Middle frontal gyrus (tissue), 1 donor: ENCODE measurements around the gene GPC5.
"Not testable (repeated sequence)": the region's sequence is repeated elsewhere in the genome, so short reads cannot be mapped to it uniquely, and the experiment has no call there.

Source experiments
- DNase-seq: peaks from one replicate; pipeline ENCODE4 v3.0.0-alpha.2; 2015; ENCODE audit warnings: low spot score; ENCODE audit errors: extremely low spot score

Gene GPC5

GRCh38 chr13:92823059-92823458, 1424.6 kb downstream of the GPC5 start:
- DNase-seq, result no peak

DNA sequence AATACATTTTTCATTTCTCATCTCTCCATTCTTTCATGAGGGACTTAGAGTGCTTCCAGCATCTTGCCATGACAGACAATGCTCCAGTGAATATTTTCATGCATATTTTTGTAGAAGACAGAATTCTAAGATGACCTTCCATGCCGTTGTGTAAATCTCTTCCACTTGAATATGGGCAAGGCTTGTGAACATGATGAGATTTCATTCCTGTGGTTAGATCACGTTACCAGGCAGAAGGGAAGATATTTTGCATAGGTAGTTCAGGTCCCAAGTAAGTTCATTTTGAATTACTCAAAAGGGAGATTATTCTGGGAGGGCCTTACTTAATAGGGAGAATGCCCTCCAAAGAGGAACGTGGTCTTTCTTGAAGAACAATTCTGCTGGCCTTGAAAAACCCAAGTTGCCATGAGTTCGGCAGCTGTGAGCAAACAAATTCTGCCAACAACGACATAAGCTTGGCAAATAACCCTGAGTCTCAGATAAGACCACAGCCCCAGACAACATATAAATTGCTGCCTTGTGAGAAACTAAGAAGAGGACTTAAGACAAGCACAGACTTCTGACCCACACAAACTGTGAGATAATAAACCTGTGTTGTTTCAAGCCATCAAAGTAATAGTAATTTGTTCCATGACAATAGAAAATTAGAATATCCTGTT, 1427.6 kb downstream of the GPC5 start:
- DNase-seq, result no peak

- no peak for DNase-seq
These were observed 1429.1 kb downstream of the GPC5 start for GRCh38 chr13:92827503-92827902.

- DNase-seq, result no peak
These were observed 1431.5 kb downstream of the GPC5 start for GRCh38 chr13:92829930-92830329.

DNA sequence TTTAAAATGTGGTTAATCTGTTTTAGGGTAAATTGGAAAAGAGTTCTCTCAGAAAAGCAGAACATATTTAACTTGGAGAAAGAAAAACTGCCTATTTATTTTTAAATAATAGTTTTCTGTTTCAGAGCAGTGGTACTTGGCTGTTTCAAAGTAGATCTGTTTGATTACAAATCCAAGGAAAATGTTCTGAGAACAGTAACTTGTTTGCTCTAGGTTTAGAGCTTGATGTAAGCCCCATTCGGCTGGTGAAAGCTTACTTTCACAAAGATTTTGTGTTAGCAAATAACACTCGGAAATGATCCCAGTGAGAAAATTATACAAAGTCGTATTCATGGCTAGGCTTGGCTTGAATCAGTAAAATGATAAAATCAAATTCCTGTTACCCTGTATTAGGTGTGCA, 1432.4 kb downstream of the GPC5 start:
- no peak for DNase-seq

DNA sequence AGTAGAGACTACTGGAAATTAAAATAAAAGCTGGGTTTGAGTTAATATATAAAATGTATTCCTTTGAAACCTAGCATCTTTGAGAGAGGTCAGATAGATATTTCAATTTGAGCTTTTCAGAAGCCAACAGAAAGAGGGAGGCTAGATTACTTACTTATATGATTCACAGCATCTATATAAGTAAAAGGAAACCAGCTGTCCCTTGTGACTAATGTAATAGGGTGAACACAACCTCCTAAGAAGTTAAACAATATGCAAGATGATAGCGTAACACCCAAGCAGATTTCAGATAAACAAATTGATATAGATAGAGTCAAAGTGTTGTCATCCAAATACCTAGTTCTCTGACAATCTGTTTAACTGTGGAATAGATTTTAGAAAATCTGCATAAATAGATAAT, 1434.7 kb downstream of the GPC5 start:
- no peak for DNase-seq

DNA sequence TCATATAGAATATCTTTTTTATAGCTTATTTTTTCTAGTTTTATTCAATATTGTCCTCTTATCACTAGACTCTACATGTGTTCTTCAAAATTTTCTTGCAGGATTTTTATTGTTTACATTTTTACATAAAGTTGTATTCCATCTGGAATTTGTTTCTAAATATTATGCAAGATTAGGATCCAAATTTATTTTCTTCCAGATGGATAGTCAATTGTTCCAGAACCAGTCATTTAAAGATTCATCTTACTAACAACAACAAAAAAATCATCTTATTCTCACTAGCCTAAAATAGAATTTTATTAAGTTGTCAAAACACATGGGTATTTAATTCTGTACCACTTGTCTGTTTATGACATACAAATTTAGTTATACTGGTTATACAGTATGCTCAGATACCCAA, 1437.8 kb downstream of the GPC5 start:
- no peak for DNase-seq

GRCh38 chr13:92838786-92839185, 1440.4 kb downstream of the GPC5 start:
- DNase-seq, result no peak

- no peak for DNase-seq
These were observed 1443.7 kb downstream of the GPC5 start for GRCh38 chr13:92842145-92842544.

DNA sequence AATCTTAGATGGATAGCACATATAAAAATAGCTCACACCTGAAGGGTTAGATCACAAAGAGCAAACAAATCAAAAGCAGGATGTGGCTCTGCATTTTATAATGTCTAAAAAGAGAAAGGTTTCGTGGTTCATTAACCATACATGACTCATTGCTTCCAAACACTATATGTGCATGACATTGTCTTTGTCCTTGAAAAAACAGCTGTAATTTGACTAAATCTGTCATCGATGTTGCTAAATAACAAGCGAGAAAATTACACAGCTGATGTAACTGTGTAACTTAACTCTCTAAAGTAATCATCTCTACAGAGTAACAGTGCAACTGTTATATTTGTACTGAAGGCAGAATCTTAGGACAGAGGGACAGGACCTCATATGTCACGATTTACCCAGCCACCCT, 1445.1 kb downstream of the GPC5 start:
- no peak for DNase-seq

- no peak for DNase-seq
These were observed 1451.0 kb downstream of the GPC5 start for GRCh38 chr13:92849381-92849780.

- no peak for DNase-seq
These were observed 1466.3 kb downstream of the GPC5 start for GRCh38 chr13:92864584-92865284.

DNA sequence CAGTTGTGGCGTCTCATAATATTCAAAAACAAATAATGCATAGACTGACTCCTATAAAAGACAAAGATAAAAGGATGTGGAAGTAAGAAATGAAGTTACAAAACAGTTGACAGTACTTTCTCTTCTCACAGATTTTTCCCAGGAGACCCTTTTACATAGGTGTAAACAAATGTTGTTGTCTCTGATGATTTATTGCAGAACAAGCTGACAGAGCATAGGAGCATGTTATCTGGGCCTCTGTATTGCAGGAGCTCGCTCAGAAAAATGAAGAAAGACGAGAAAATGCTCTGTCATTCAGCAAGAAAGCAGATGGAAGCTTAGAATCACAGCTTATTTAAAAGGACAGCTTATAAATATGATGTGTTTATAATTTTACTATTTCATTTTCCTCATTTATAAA, 1474.6 kb downstream of the GPC5 start:
- DNase-seq, result no peak

DNA sequence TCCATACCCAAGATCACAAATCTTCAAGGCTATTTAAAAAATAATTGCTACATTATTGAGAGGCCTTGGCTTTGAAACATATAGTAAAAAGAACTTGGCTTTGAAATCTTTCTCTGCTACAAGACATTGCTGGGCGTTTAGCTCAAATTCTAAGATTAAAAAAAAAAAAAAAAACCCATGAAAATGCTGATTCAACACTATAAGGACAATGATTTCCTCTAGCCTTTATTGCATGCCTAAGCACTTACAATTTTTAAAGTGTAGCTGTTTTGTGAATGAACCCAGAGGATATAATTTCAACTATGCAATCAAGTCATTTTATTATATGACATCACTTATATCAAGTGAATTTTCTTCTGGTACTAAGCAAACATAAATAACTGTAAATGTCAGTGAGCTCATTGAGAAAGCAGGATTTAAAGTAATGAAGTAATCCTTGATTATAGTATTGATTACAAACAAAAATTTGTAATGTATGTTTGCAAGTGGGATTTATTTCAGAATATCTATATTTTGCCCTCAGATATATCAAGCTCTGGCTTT, 1488.2 kb downstream of the GPC5 start:
- DNase-seq, result no peak

- no peak for DNase-seq
These were observed 1496.0 kb downstream of the GPC5 start for GRCh38 chr13:92894447-92894846.

GRCh38 chr13:92896842-92897241, 1498.4 kb downstream of the GPC5 start:
- no peak for DNase-seq

- DNase-seq, result not testable (repeated sequence)
These were observed 1500.5 kb downstream of the GPC5 start for GRCh38 chr13:92898946-92899345.

DNA sequence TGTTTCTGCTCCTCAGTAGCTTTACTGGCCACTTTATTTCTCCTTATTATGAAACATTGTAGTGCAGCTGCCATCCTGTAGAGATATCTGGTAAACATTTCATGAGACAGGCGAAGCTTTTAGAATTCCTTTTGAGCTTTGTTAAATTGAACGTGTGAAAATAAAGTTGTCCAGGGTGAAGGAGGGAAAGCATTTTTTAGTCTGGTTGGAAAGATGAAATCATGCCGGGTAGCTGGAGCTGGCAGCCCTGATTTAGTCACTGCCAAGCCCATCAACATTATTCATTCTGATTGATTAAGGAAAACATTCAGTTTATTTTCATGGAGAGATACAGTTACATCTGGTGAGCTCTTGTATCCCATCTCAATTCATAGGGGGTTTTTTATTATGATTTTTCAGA, 1502.0 kb downstream of the GPC5 start:
- no peak for DNase-seq

- no peak for DNase-seq
These were observed 1503.3 kb downstream of the GPC5 start for GRCh38 chr13:92901739-92902138.

- no peak for DNase-seq
These were observed 1514.2 kb downstream of the GPC5 start for GRCh38 chr13:92912629-92913028.

DNA sequence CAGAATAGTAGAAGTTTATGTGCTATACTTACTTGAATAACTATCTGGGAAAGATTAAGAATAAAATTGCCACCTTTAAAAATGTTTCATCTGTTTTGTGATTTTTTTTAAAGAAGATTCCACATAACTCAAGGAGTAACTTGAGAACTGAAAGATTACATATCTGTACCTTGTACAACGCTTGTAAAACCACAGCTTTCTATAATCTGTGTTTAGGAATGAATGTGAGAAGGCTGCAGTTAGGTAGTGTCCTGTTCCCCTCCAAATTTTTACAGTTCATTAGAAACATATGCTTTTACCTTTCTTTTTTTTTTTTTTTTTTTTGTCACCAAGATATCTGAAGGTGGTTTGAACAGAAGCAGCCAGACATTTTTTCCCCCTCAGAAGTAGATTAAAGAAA, 1515.4 kb downstream of the GPC5 start:
- no peak for DNase-seq
